ENCODE data around the gene FRRS1. TPM values are rescaled to one million over a fixed set of nuclear protein-coding genes. Genes with fewer than 3 reads are reported as not detected.

FRRS1 gene
- total RNA-seq, 1 experiment from 2014 or later, result 39.1 TPM

DNA sequence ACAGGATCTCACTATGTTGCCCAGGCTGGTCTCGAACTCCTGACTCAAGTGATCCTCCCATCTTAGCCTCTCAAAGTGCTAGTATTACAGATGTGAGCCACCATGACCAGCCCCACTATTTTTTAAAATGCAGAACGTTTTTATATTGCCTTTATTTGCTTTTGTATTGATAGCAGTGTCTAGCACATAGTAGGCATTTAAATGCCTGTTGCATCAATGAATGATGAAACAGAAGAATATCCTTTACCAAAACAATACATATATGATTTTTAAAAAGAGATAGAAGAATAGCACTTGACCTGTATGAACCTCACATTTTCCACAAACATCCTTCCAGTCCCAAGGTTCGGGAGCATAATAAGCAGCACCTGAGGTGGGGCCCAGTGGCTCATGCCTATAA, 16.5 kb upstream of the FRRS1 start:
- TF ChIP-seq, protein P1, sequence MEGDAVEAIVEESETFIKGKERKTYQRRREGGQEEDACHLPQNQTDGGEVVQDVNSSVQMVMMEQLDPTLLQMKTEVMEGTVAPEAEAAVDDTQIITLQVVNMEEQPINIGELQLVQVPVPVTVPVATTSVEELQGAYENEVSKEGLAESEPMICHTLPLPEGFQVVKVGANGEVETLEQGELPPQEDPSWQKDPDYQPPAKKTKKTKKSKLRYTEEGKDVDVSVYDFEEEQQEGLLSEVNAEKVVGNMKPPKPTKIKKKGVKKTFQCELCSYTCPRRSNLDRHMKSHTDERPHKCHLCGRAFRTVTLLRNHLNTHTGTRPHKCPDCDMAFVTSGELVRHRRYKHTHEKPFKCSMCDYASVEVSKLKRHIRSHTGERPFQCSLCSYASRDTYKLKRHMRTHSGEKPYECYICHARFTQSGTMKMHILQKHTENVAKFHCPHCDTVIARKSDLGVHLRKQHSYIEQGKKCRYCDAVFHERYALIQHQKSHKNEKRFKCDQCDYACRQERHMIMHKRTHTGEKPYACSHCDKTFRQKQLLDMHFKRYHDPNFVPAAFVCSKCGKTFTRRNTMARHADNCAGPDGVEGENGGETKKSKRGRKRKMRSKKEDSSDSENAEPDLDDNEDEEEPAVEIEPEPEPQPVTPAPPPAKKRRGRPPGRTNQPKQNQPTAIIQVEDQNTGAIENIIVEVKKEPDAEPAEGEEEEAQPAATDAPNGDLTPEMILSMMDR (IDR thresholded peaks at IDR 0.05; ENCODE audit: unreplicated experiment), result no peak
- H3K4me1 Mint-ChIP-seq (ENCODE audit: low read depth, unreplicated experiment), result no peaks in the 10 kb centered on the region
- no TSS peak for BruUV-seq (replicated peaks)
- intact Hi-C loops (cut with micrococcal nuclease; ENCODE audit: unreplicated experiment), result no loop called here
- no peaks in the 10 kb centered on the region for H3K9me3 Mint-ChIP-seq (ENCODE audit: low read depth, unreplicated experiment)
- no peak for DNase-seq
- no peaks in the 10 kb centered on the region for H3K36me3 Mint-ChIP-seq (ENCODE audit: insufficient read depth, unreplicated experiment)
- H3K27me3 Mint-ChIP-seq (ENCODE audit: unreplicated experiment), result no peaks in the 10 kb centered on the region
- H3K27ac Mint-ChIP-seq (ENCODE audit: unreplicated experiment), result no peak overlapping the region
- CTCF ChIA-PET, result no interaction called here
- H3K4me3 Mint-ChIP-seq (ENCODE audit: low read depth, unreplicated experiment), result no peak overlapping the region

DNA sequence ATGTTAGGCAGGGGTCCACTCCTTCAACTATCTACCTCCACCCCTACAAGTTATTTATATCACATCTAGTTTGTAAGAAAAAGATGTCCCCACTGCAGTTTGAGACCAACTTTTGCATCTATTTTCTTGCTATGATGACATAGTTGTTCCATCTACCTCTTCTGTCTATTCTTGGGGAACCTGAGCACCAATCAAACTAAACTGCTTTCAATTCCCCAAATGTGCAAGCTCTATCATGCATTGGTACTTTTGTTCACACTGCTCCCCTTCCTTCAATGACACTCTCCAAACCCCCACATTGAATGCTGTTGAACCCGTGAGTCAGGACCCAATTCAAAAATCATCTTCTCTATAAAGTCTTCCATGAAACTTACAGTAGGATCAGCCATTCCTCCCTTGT, 16.0 kb upstream of the FRRS1 start:
- Mint-ChIP-seq H3K4me1 (ENCODE audit: low read depth, unreplicated experiment) (no peaks in the 10 kb centered on the region), H3K27ac (ENCODE audit: unreplicated experiment) (no peak overlapping the region), H3K36me3 (ENCODE audit: insufficient read depth, unreplicated experiment) (no peaks in the 10 kb centered on the region), H3K27me3 (ENCODE audit: unreplicated experiment) (no peaks in the 10 kb centered on the region), H3K4me3 (ENCODE audit: low read depth, unreplicated experiment) (no peak overlapping the region), H3K9me3 (ENCODE audit: low read depth, unreplicated experiment) (no peaks in the 10 kb centered on the region)
- CTCF ChIA-PET, result no interaction called here
- TF ChIP-seq, protein P1 (IDR thresholded peaks at IDR 0.05; ENCODE audit: unreplicated experiment), result no peak
- intact Hi-C loops (cut with micrococcal nuclease; ENCODE audit: unreplicated experiment), result no loop called here
- DNase-seq, result no peak
- no TSS peak for BruUV-seq (replicated peaks)

DNA sequence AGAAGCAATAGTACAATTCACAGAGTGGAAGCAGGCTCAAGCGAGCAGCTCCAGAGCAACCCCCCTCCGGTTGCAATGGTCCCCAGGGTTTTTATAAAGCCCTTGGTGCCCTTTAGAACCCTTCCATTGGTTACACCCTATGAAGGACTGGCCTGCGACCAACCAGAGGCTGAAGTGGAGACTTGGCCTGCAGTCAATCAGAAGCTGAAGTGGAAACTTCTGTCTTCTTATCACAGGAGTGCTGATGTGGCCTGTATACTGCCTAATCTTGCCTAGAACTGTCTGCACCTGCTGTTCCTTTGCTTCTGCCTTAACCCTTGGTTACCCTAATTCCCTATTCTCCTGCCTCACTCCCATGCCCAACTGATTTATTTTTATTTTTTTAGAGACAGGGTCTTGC, 15.4 kb upstream of the FRRS1 start:
- Mint-ChIP-seq H3K4me3 (ENCODE audit: low read depth, unreplicated experiment) (no peak overlapping the region), H3K27ac (ENCODE audit: unreplicated experiment) (no peak overlapping the region), H3K36me3 (ENCODE audit: insufficient read depth, unreplicated experiment) (no peaks in the 10 kb centered on the region), H3K4me1 (ENCODE audit: low read depth, unreplicated experiment) (no peaks in the 10 kb centered on the region), H3K27me3 (ENCODE audit: unreplicated experiment) (no peaks in the 10 kb centered on the region), H3K9me3 (ENCODE audit: low read depth, unreplicated experiment) (no peaks in the 10 kb centered on the region)
- BruUV-seq (replicated peaks), result no TSS peak
- TF ChIP-seq, protein P1 (IDR thresholded peaks at IDR 0.05; ENCODE audit: unreplicated experiment), result no peak
- intact Hi-C loops (cut with micrococcal nuclease; ENCODE audit: unreplicated experiment), result no loop called here
- CTCF ChIA-PET, result no interaction called here
- DNase-seq, result no peak

DNA sequence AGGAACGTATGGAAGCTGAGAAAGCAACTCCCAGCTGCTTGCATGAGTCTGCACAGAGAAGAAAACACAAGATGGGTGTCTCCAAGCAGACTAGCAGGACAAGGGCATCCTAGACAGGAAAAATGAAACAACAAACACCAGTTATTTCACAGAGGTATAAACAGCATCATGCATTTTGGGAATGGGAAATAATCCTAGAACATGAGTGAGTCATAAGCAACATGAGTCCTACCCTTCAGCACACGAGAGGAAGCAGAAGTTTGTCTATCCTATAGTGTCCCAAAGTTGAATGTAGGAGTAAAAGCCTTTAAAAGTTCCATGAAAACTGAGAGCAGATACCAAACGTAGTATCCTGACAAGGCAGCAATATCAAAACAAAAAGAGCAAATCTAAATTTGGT, 11.3 kb upstream of the FRRS1 start:
- Mint-ChIP-seq H3K36me3 (ENCODE audit: insufficient read depth, unreplicated experiment) (no peaks in the 10 kb centered on the region), H3K4me1 (ENCODE audit: low read depth, unreplicated experiment) (no peaks in the 10 kb centered on the region), H3K27ac (ENCODE audit: unreplicated experiment) (no peak overlapping the region), H3K27me3 (ENCODE audit: unreplicated experiment) (no peaks in the 10 kb centered on the region), H3K9me3 (ENCODE audit: low read depth, unreplicated experiment) (no peaks in the 10 kb centered on the region), H3K4me3 (ENCODE audit: low read depth, unreplicated experiment) (no peak overlapping the region)
- no TSS peak for BruUV-seq (replicated peaks)
- intact Hi-C loops (cut with micrococcal nuclease; ENCODE audit: unreplicated experiment), result no loop called here
- TF ChIP-seq, protein P1 (IDR thresholded peaks at IDR 0.05; ENCODE audit: unreplicated experiment), result no peak
- CTCF ChIA-PET, result no interaction called here
- DNase-seq, result no peak

DNA sequence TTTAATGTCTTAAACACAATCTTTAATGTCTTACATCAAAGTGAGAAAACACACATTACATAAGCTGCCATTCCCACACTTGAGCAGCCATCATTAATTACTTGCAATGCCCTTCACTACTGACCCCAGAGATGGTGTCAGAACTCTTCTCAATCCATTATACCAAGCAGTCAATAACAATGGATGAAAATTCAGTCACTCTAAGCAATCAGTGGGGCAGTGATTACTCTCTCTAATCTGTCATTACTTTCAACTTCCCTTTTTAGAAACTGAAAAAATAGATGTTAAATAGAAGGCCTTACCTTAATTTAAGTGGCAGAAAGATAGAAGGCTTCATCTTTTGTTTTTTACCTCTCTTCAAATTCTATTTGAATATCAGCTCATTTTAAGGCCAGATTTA, 9.7 kb upstream of the FRRS1 start:
- CTCF ChIA-PET, result no interaction called here
- BruUV-seq (replicated peaks), result no TSS peak
- H3K4me1 Mint-ChIP-seq (ENCODE audit: low read depth, unreplicated experiment), result no peaks in the 10 kb centered on the region

More for the DNA sequence above, 9.7 kb upstream of the FRRS1 start:
- Mint-ChIP-seq H3K27ac (ENCODE audit: unreplicated experiment) (no peak overlapping the region), H3K36me3 (ENCODE audit: insufficient read depth, unreplicated experiment) (no peaks in the 10 kb centered on the region), H3K27me3 (ENCODE audit: unreplicated experiment) (no peaks in the 10 kb centered on the region), H3K4me3 (ENCODE audit: low read depth, unreplicated experiment) (no peak overlapping the region), H3K9me3 (ENCODE audit: low read depth, unreplicated experiment) (no peaks in the 10 kb centered on the region)
- intact Hi-C loops (cut with micrococcal nuclease; ENCODE audit: unreplicated experiment), result no loop called here
- DNase-seq, result no peak
- TF ChIP-seq, protein P1 (IDR thresholded peaks at IDR 0.05; ENCODE audit: unreplicated experiment), result no peak
